Activated CD8-positive, alpha-beta T cell treated with anti-CD3 and anti-CD28 coated beads for 36 hours (primary cell): ENCODE data around the gene SCAF8. TPM values are rescaled to one million over a fixed set of nuclear protein-coding genes. Genes with fewer than 3 reads are reported as not detected.

Experiments
- ATAC-seq: fragments of 200-7000 bp; cut with Tn5 transposase; one replicate; pipeline ENCODE4 v1.10.0; 2021; ENCODE audit warnings: mild to moderate bottlenecking, moderate library complexity
- CTCF ChIA-PET: fragments of 350-600 bp; sonication (Branson Sonifier 250); formaldehyde crosslinking; loops from one replicate; lab custom pipeline; 2021; ENCODE audit warnings: antibody characterized with exemption; lab: Charles Lee
- POLR2A ChIA-PET: fragments of 350-600 bp; sonication (Branson Sonifier 250); formaldehyde crosslinking; loops from one replicate; lab custom pipeline; 2021; ENCODE audit warnings: antibody characterized with exemption; lab: Charles Lee
- DNase-seq: peaks from one replicate; pipeline ENCODE4 v3.0.0-alpha.2; 2020
- H3K27ac Mint-ChIP-seq: one replicate; pipeline ENCODE4 v1.8.0; 2021; ENCODE audit warnings: mild to moderate bottlenecking, mixed read lengths
- H3K27me3 Mint-ChIP-seq: one replicate; pipeline ENCODE4 v1.8.0; 2021; ENCODE audit warnings: mixed read lengths
- H3K36me3 Mint-ChIP-seq: one replicate; pipeline ENCODE4 v1.8.0; 2021; ENCODE audit warnings: low read depth, mixed read lengths
- H3K4me1 Mint-ChIP-seq: one replicate; pipeline ENCODE4 v1.8.0; 2021; ENCODE audit warnings: low read depth, mixed read lengths
- H3K4me3 Mint-ChIP-seq: one replicate; pipeline ENCODE4 v1.8.0; 2021; ENCODE audit warnings: mild to moderate bottlenecking, moderate library complexity, mixed read lengths
- H3K9me3 Mint-ChIP-seq: one replicate; pipeline ENCODE4 v1.8.0; 2021; ENCODE audit warnings: mixed read lengths
- intact Hi-C: fragments of 100-400 bp; cut with micrococcal nuclease; formaldehyde crosslinking; loops from one replicate; pipeline ENCODE4 v1.10.0; 2022
- total RNA-seq, 2 experiments: library from RNA; stranded (reverse); gene quantifications; one replicate each; pipeline ENCODE4 v1.2.3, GENCODE V29; 2021
- TF ChIP-seq, protein P1 (sequence below): fragments of 200-600 bp; IDR thresholded peaks from one replicate; pipeline ENCODE4 v1.8.0; 2022; ENCODE audit warnings: antibody characterized with exemption, mild to moderate bottlenecking

SCAF8 gene
- total RNA-seq, 2 experiments from 2014 or later = 31.3 to 32.9 TPM

DNA sequence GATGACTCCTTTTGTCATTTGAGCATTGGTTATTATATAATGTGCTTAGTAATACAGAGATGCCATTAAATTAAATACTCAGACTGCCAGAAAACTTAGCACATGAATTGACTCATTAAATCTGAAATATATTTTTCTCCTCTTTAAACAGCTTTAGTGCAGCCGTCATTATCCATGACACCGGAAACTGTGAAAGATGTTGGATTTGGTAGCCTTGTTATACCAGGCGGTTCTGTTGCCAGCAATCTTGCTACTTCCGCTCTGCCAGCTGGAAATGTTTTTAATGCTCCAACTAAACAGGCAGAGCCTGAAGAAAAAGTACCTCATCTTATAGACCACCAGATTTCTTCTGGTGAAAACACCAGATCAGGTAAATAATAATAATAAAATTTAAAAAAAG is 97.6 kb downstream of the SCAF8 start:
- no peaks in the 10 kb centered on the region for H3K9me3 Mint-ChIP-seq
- H3K27ac Mint-ChIP-seq = no peak overlapping the region
- ATAC-seq (no peak), DNase-seq (no peak)
- H3K4me3 Mint-ChIP-seq = no peak overlapping the region
- peaks cover 40% of the 10 kb centered on the region for H3K36me3 Mint-ChIP-seq
- ChIA-PET CTCF (interaction anchor here (1.2 kb wide), 1 partner anchor 420 kb away, joined by 3 read pairs; no protein-coding TSS in a partner anchor), POLR2A (no interaction called here)
- peaks cover 20% of the 10 kb centered on the region for H3K4me1 Mint-ChIP-seq
- TF ChIP-seq, protein P1, sequence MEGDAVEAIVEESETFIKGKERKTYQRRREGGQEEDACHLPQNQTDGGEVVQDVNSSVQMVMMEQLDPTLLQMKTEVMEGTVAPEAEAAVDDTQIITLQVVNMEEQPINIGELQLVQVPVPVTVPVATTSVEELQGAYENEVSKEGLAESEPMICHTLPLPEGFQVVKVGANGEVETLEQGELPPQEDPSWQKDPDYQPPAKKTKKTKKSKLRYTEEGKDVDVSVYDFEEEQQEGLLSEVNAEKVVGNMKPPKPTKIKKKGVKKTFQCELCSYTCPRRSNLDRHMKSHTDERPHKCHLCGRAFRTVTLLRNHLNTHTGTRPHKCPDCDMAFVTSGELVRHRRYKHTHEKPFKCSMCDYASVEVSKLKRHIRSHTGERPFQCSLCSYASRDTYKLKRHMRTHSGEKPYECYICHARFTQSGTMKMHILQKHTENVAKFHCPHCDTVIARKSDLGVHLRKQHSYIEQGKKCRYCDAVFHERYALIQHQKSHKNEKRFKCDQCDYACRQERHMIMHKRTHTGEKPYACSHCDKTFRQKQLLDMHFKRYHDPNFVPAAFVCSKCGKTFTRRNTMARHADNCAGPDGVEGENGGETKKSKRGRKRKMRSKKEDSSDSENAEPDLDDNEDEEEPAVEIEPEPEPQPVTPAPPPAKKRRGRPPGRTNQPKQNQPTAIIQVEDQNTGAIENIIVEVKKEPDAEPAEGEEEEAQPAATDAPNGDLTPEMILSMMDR = no peak
- intact Hi-C loops = no loop called here
- no peaks in the 10 kb centered on the region for H3K27me3 Mint-ChIP-seq

DNA sequence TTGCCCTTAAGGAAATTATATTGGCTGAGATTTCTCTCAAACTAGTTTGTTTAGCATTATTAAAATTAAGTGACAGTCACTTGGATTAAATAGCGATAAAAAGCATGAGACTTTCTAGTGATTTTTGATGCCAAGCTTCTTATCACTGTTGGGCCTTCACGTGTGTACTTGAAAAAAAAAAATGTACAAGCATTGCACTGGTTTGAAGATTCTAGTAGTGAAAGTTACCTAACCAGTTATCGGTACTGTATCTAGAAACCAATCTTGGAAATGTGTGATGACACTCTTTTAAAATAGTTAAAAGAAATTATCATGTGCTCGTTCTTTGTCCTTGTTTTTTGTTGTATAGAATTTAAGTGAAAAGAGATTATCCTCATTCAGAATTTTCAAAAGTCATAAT is 102.1 kb downstream of the SCAF8 start:
- CTCF ChIA-PET = interaction anchor here (1.0 to 1.4 kb wide), 2 partner anchors 93 to 160 kb away, joined by 3 to 4 read pairs; no protein-coding TSS in a partner anchor
- TF ChIP-seq, protein P1 = no peak

DNA sequence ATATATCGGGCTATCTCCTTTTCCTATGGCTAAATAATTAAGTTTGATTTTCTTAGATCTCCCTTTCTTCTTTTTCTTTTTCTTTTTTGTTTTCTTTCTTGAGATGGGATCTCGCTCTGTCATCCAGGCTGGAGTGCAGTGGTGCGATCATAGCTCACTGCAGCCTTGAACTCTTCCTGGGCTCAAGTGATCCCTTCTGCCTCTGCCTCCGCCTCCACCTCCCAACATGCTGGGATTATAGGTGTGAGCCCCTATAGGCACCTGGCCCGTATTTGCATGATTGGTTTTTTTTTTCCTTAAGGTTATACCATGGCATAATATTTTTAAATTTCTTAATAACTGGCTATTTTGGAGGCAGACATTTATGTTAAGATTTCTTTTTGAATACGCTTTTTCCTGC is 106.3 kb downstream of the SCAF8 start:
- Mint-ChIP-seq H3K4me1 (peaks cover 31% of the 10 kb centered on the region), H3K9me3 (no peaks in the 10 kb centered on the region), H3K27ac (no peak overlapping the region), H3K36me3 (peaks cover 11% of the 10 kb centered on the region), H3K4me3 (no peak overlapping the region), H3K27me3 (no peaks in the 10 kb centered on the region)
- POLR2A ChIA-PET = no interaction called here
- CTCF ChIA-PET = interaction anchor here (1.2 kb wide), 1 partner anchor 164 kb away, joined by 4 read pairs; no protein-coding TSS in a partner anchor
- no peak for ATAC-seq
- DNase-seq = no peak
- TF ChIP-seq, protein P1 = no peak
- intact Hi-C loops = no loop called here

More for the DNA sequence above, 102.1 kb downstream of the SCAF8 start:
- H3K9me3 Mint-ChIP-seq = no peaks in the 10 kb centered on the region
- peaks cover 29% of the 10 kb centered on the region for H3K4me1 Mint-ChIP-seq
- ATAC-seq (no peak), DNase-seq (no peak)
- intact Hi-C loops = no loop called here
- no peak overlapping the region for H3K4me3 Mint-ChIP-seq
- no peak overlapping the region for H3K27ac Mint-ChIP-seq
- H3K27me3 Mint-ChIP-seq = no peaks in the 10 kb centered on the region
- POLR2A ChIA-PET = no interaction called here
- H3K36me3 Mint-ChIP-seq = peaks cover 22% of the 10 kb centered on the region

DNA sequence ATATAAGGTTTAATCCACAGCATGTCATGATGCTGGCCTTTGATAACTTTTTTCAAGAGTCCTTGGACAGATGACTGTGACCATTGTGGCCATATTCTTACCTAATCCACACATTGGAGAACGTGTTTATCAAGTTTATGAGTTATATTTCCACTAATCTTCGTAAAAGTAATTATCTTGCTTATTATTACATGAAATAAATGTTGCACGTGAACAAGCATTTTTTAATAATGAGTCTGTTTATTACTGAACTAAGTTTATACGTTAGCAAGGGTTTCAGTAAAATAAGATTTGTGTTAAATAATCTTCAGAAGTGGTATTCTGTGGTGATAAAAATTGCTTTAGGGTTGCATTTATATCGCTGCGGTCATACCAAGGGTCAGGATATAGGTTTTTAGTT is 107.1 kb downstream of the SCAF8 start:
- Mint-ChIP-seq H3K36me3 (peaks cover 11% of the 10 kb centered on the region), H3K27ac (no peak overlapping the region), H3K4me3 (no peak overlapping the region), H3K9me3 (no peaks in the 10 kb centered on the region), H3K4me1 (peaks cover 32% of the 10 kb centered on the region), H3K27me3 (no peaks in the 10 kb centered on the region)
- ATAC-seq = no peak
- ChIA-PET POLR2A (no interaction called here), CTCF (no interaction called here)
- intact Hi-C loops = no loop called here
- TF ChIP-seq, protein P1 = no peak
- no peak for DNase-seq

DNA sequence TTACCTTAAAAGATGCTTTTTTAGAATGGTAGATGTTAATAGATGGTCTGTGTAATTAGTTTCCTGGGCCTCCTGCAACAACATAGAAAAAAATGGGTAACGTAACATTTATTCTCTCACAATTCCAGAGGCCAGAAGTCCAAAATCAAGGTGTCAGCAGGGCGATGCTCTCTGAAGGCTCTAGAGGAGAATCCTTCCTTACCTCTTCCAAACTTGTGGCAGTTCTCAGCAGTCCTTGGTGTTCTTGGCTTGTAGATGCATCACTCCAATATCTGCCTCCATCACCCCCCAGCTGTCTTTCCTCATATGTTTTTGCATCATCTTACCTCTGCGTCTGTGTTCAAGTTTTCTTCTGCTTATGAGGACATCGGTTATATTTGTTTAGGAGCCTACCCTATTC is 107.9 kb downstream of the SCAF8 start:
- TF ChIP-seq, protein P1 = no peak
- ATAC-seq = no peak
- Mint-ChIP-seq H3K27me3 (no peaks in the 10 kb centered on the region), H3K4me1 (peaks cover 32% of the 10 kb centered on the region), H3K36me3 (peaks cover 11% of the 10 kb centered on the region), H3K27ac (no peak overlapping the region), H3K9me3 (no peaks in the 10 kb centered on the region), H3K4me3 (no peak overlapping the region)
- intact Hi-C loops = no loop called here
- DNase-seq = no peak
- ChIA-PET CTCF (no interaction called here), POLR2A (no interaction called here)
